SK-N-SH treated with all-trans-retinoic acid at 6 μM for 48 hours (cell line): ENCODE measurements around the gene AMACR.

ENCODE experiments used
- ATAC-seq: fragments of 200-7000 bp; cut with Tn5 transposase; 3 replicates; pipeline ENCODE4 v1.9.1; 2020; ENCODE audit warnings: mild to moderate bottlenecking, moderate library complexity
- BACH2 ChIP-seq: fragments of 250-450 bp; sonication (Bioruptor Pico); IDR thresholded peaks from 2 replicates; pipeline ENCODE4 v1.9.0; 2021; ENCODE audit warnings: mild to moderate bottlenecking, borderline replicate concordance
- ESRRG ChIP-seq: fragments of 250-450 bp; sonication (Bioruptor Pico); IDR thresholded peaks from 2 replicates; pipeline ENCODE4 v1.6.1; 2021; ENCODE audit warnings: mild to moderate bottlenecking
- GLIS3 ChIP-seq: fragments of 250-450 bp; sonication (Bioruptor Pico); IDR thresholded peaks from 2 replicates; pipeline ENCODE4 v1.5.0; 2020; ENCODE audit warnings: mild to moderate bottlenecking, moderate library complexity
- ISL1 ChIP-seq: fragments of 250-450 bp; sonication (Bioruptor Pico); IDR thresholded peaks from 2 replicates; pipeline ENCODE4 v2.1.2; 2022; ENCODE audit warnings: mild to moderate bottlenecking, moderate library complexity
- OSR1 ChIP-seq: fragments of 250-450 bp; sonication (Bioruptor Pico); IDR thresholded peaks from 2 replicates; pipeline ENCODE4 v1.8.0; 2022; ENCODE audit warnings: moderate library complexity, mild to moderate bottlenecking, inconsistent platforms
- PPARA ChIP-seq: fragments of 250-450 bp; sonication (Bioruptor Pico); IDR thresholded peaks from 2 replicates; pipeline ENCODE4 v1.5.0; 2020; ENCODE audit warnings: mild to moderate bottlenecking, borderline replicate concordance
- RARB ChIP-seq: fragments of 250-450 bp; sonication (Bioruptor Pico); IDR thresholded peaks from 2 replicates; pipeline ENCODE4 v1.8.0; 2021; ENCODE audit warnings: mild to moderate bottlenecking, moderate library complexity
- SNAI2 ChIP-seq: fragments of 250-450 bp; sonication (Bioruptor Pico); IDR thresholded peaks from 2 replicates; pipeline ENCODE4 v1.5.0; 2020; ENCODE audit warnings: mild to moderate bottlenecking, moderate library complexity
- TCF4 ChIP-seq: fragments of 250-450 bp; sonication (Bioruptor Pico); IDR thresholded peaks from 2 replicates; pipeline ENCODE4 v1.8.0; 2021; ENCODE audit warnings: mild to moderate bottlenecking, moderate library complexity, borderline replicate concordance
- TOX ChIP-seq: fragments of 250-450 bp; sonication (Bioruptor Pico); IDR thresholded peaks from 2 replicates; pipeline ENCODE4 v1.8.0; 2021; ENCODE audit warnings: mild to moderate bottlenecking, moderate library complexity, borderline replicate concordance
- ZC3H10 ChIP-seq: fragments of 250-450 bp; sonication (Bioruptor Pico); IDR thresholded peaks from 2 replicates; pipeline ENCODE4 v1.5.1; 2021; ENCODE audit warnings: mild to moderate bottlenecking, moderate library complexity
- ZFP3 ChIP-seq: fragments of 250-450 bp; sonication (Bioruptor Pico); IDR thresholded peaks from 2 replicates; pipeline ENCODE4 v1.5.0; 2020; ENCODE audit warnings: mild to moderate bottlenecking, moderate library complexity
- ZFP30 ChIP-seq: fragments of 450-650 bp; formaldehyde crosslinking; IDR thresholded peaks from 2 replicates; pipeline ENCODE4 v1.5.0; 2022; ENCODE audit warnings: mild to moderate bottlenecking, moderate library complexity
- ZNF70 ChIP-seq: fragments of 450-650 bp; formaldehyde crosslinking; IDR thresholded peaks from 2 replicates; pipeline ENCODE4 v1.5.0; 2020; ENCODE audit warnings: mild to moderate bottlenecking, moderate library complexity
- ZNF8 ChIP-seq: fragments of 450-650 bp; formaldehyde crosslinking; IDR thresholded peaks from 2 replicates; pipeline ENCODE4 v1.5.0; 2020; ENCODE audit warnings: mild to moderate bottlenecking, moderate library complexity
- TF ChIP-seq, protein P1 (sequence below): fragments of 250-450 bp; sonication (Bioruptor Pico); IDR thresholded peaks from 2 replicates; pipeline ENCODE4 v1.8.0; 2021; ENCODE audit warnings: low read depth, mild to moderate bottlenecking, moderate library complexity, borderline replicate concordance
- TF ChIP-seq, protein P2 (sequence below): fragments of 250-450 bp; sonication (Bioruptor Pico); IDR thresholded peaks from 2 replicates; pipeline ENCODE4 v1.5.0; 2020; ENCODE audit warnings: mild to moderate bottlenecking, moderate library complexity
- TF ChIP-seq, protein P3 (sequence below): fragments of 250-450 bp; sonication (Bioruptor Pico); IDR thresholded peaks from 2 replicates; pipeline ENCODE4 v1.5.1; 2021; ENCODE audit warnings: mild to moderate bottlenecking, moderate library complexity
- TF ChIP-seq, protein P4 (sequence below): fragments of 250-450 bp; sonication (Bioruptor Pico); IDR thresholded peaks from 2 replicates; pipeline ENCODE4 v1.5.1; 2020; ENCODE audit warnings: low read depth, mild to moderate bottlenecking, moderate library complexity

Gene AMACR

DNA sequence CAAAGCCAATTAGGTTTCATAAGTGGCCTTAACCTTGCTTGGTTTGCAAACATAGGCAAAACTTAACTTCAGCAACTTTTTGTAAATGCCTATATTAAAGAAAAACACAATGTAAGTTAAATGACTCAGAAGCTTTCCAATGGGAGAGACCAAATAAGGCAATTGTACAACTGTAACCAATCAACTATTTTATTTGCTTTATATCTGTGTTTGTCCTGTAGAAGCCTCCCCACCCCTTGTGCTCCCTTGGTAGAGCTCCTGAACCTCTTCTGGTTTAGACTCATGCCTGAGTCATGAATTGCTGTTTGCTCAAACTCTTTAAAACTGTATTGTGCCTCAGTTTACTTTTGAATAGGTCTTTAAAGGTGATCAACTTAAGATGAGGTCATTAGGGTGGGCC lies 38.1 kb upstream of the AMACR start (continued):
- no peak for TF ChIP-seq SNAI2 (CRISPR knock-in tag)

DNA sequence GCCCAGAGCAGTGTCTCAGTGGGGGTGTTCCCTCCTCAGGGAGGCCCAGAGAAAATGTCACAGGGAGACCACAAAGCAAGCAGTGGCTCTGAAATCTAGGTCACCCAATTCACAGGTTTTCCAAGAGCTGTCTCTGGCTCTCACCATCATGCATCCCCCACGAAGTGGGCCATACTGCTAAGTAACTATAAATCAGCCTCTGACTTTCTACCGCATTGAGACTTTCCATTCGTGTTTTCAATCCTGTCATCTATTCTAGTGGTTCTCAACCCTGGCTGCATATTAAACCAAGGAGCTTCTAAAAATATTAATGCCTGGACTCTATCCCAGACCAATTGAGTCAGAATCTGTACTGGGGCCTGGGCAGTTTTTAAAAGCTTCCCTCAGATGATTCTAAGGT lies 37.2 kb upstream of the AMACR start:
- TF ChIP-seq, protein P1, sequence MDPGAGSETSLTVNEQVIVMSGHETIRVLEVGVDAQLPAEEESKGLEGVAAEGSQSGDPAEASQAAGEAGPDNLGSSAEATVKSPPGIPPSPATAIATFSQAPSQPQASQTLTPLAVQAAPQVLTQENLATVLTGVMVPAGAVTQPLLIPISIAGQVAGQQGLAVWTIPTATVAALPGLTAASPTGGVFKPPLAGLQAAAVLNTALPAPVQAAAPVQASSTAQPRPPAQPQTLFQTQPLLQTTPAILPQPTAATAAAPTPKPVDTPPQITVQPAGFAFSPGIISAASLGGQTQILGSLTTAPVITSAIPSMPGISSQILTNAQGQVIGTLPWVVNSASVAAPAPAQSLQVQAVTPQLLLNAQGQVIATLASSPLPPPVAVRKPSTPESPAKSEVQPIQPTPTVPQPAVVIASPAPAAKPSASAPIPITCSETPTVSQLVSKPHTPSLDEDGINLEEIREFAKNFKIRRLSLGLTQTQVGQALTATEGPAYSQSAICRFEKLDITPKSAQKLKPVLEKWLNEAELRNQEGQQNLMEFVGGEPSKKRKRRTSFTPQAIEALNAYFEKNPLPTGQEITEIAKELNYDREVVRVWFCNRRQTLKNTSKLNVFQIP (CRISPR knock-in tag) = no peak
- no peak for TF ChIP-seq BACH2
- no peak for ATAC-seq

DNA sequence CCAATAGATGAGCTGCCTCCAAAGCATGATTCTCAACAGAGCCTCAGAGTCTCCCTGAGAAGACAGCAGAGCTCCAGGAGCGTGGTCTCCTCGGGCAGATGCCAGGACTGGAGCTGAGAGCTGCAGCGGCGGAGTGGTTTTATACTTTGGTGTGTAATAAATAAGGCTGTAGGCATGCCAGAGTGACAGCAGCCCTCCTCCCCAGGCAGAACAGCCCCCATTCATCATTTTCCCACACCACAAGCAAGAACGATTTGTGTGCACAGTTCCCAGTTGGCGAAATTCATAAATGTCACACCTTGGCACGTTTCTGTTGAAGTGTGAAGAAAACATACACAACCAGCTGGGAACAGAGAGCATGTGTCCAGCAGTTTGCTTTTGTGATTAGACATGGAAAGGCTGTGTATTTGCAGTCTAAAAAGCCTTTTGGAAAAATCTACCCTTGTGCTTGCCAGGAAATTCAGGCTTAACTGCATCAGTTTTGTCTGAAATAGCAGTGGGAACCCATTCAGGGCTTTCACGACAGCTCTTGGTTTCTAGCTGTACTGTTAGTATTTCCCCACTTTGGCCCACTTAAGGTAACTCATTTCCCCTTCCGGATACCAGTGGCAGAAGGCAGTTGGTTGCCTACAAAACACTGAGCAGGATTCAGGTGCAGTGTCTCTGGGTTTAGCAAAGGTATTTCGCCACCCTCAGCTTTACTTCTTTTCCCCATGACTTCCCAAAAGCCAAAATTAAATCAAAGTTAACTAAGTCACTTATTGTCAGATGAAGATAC lies 35.4 kb upstream of the AMACR start, which contains the start of gene C1QTNF3:
Gene C1QTNF3, minus strand, starts transcription at position 115 of the 778 bp plus-strand sequence. Its CDS starts 88 bp downstream, at position 27.
- TF ChIP-seq RARB (no peak), ESRRG (CRISPR knock-in tag) (no peak), ZFP30 (CRISPR knock-in tag) (no peak), ZC3H10 (CRISPR knock-in tag) (no peak), TOX (CRISPR knock-in tag) (no peak)
- TF ChIP-seq, protein P2, sequence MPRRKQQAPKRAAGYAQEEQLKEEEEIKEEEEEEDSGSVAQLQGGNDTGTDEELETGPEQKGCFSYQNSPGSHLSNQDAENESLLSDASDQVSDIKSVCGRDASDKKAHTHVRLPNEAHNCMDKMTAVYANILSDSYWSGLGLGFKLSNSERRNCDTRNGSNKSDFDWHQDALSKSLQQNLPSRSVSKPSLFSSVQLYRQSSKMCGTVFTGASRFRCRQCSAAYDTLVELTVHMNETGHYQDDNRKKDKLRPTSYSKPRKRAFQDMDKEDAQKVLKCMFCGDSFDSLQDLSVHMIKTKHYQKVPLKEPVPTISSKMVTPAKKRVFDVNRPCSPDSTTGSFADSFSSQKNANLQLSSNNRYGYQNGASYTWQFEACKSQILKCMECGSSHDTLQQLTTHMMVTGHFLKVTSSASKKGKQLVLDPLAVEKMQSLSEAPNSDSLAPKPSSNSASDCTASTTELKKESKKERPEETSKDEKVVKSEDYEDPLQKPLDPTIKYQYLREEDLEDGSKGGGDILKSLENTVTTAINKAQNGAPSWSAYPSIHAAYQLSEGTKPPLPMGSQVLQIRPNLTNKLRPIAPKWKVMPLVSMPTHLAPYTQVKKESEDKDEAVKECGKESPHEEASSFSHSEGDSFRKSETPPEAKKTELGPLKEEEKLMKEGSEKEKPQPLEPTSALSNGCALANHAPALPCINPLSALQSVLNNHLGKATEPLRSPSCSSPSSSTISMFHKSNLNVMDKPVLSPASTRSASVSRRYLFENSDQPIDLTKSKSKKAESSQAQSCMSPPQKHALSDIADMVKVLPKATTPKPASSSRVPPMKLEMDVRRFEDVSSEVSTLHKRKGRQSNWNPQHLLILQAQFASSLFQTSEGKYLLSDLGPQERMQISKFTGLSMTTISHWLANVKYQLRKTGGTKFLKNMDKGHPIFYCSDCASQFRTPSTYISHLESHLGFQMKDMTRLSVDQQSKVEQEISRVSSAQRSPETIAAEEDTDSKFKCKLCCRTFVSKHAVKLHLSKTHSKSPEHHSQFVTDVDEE (CRISPR knock-in tag) = no peak
- TF ChIP-seq, protein P3, sequence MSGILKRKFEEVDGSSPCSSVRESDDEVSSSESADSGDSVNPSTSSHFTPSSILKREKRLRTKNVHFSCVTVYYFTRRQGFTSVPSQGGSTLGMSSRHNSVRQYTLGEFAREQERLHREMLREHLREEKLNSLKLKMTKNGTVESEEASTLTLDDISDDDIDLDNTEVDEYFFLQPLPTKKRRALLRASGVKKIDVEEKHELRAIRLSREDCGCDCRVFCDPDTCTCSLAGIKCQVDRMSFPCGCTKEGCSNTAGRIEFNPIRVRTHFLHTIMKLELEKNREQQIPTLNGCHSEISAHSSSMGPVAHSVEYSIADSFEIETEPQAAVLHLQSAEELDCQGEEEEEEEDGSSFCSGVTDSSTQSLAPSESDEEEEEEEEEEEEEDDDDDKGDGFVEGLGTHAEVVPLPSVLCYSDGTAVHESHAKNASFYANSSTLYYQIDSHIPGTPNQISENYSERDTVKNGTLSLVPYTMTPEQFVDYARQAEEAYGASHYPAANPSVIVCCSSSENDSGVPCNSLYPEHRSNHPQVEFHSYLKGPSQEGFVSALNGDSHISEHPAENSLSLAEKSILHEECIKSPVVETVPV = no peak
- TF ChIP-seq, protein P1 (CRISPR knock-in tag) = no peak
- TF ChIP-seq, all 23 proteins: peak for 0
- no peak for ATAC-seq

DNA sequence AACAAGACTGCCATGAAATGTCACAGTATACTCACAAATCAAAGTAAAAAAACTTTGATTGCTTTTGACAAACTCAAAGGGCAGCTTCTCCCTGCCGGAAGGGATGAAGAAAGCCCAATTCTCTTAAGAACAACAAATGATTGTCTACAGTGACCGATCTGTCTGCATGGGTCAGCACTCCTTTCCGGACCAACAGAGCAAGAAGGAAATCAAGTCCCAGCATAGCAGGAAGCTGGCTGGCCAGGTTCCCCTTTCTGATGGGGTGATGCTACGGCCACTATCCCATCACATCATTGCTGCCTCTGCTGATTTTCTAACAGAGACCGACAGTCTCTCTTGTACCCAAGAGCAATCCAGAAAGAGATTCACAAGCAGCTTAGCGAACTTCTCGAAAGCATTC lies 34.5 kb upstream of the AMACR start:
- no peak for ATAC-seq
- TF ChIP-seq, protein P4, sequence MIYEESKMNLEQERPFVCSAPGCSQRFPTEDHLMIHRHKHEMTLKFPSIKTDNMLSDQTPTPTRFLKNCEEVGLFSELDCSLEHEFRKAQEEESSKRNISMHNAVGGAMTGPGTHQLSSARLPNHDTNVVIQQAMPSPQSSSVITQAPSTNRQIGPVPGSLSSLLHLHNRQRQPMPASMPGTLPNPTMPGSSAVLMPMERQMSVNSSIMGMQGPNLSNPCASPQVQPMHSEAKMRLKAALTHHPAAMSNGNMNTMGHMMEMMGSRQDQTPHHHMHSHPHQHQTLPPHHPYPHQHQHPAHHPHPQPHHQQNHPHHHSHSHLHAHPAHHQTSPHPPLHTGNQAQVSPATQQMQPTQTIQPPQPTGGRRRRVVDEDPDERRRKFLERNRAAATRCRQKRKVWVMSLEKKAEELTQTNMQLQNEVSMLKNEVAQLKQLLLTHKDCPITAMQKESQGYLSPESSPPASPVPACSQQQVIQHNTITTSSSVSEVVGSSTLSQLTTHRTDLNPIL (CRISPR knock-in tag) = no peak
- TF ChIP-seq OSR1 (CRISPR knock-in tag) (no peak), ESRRG (CRISPR knock-in tag) (no peak), ZFP3 (CRISPR knock-in tag) (no peak), PPARA (CRISPR knock-in tag) (no peak), SNAI2 (CRISPR knock-in tag) (no peak), BACH2 (no peak), ZNF70 (no peak), GLIS3 (CRISPR knock-in tag) (no peak), TCF4 (CRISPR knock-in tag) (no peak), ISL1 (CRISPR knock-in tag) (no peak), ZNF8 (no peak), RARB (no peak), ZC3H10 (CRISPR knock-in tag) (no peak), ZFP30 (CRISPR knock-in tag) (no peak)
- TF ChIP-seq, protein P3 = no peak
- TF ChIP-seq, protein P2 (CRISPR knock-in tag) = no peak
- TF ChIP-seq, protein P1 (CRISPR knock-in tag) = no peak
